Tibial nerve (tissue), 4 donors: ENCODE results near the gene MIOX. TPM values are rescaled to one million over a fixed set of nuclear protein-coding genes. Genes with fewer than 3 reads are reported as not detected.

ENCODE experiments used
- DNase-seq, 2 donors: peaks; one replicate each; pipeline ENCODE4 v3.0.0-alpha.2; 2019; ENCODE audit warnings: low spot score in 2 of 2
- H3K27ac ChIP-seq, 4 donors: fragments of 200-600 bp; sonication (generic) in 3 of 4; one replicate each; pipeline ENCODE4 v1.5.1; 2017 to 2019; ENCODE audit warnings: mild to moderate bottlenecking in 1 of 4
- H3K27me3 ChIP-seq, 2 donors: fragments of 200-600 bp; sonication (generic) in 1 of 2; one replicate each; pipeline versions ENCODE4 v1.5.1 to v1.6.0; 2017 to 2019
- H3K36me3 ChIP-seq, 3 donors: fragments of 200-600 bp; sonication (generic); one replicate each; pipeline ENCODE4 v1.5.1; 2018 to 2019
- H3K4me1 ChIP-seq, 4 donors: fragments of 200-600 bp; sonication (generic) in 3 of 4; one replicate each; pipeline ENCODE4 v1.5.1; 2017 to 2019
- H3K4me3 ChIP-seq, 4 donors: fragments of 200-600 bp; sonication (generic) in 3 of 4; one replicate each; pipeline ENCODE4 v1.5.1; 2017 to 2019; ENCODE audit warnings: mild to moderate bottlenecking in 1 of 4, moderate library complexity in 1 of 4
- H3K9me3 ChIP-seq, 4 donors: fragments of 200-600 bp; sonication (generic) in 3 of 4; one replicate each; pipeline ENCODE4 v1.5.1; 2017 to 2019
- CTCF ChIP-seq, 5 experiments: fragments of 200-600 bp in 3 of 5; fragments of 450-650 bp in 2 of 5; sonication (generic) in 3 of 5; IDR thresholded peaks; one replicate each; pipeline ENCODE4 v1.5.1; 2016 to 2019; ENCODE audit warnings: antibody characterized with exemption in 5 of 5, mild to moderate bottlenecking in 3 of 5, moderate library complexity in 2 of 5
- EP300 ChIP-seq, 2 donors: sonication (generic); formaldehyde crosslinking; IDR thresholded peaks; one replicate each; pipeline ENCODE4 v1.6.1; 2017; ENCODE audit warnings: antibody characterized with exemption in 2 of 2, mild to moderate bottlenecking in 1 of 2
- POLR2A ChIP-seq, 2 donors: fragments of 450-650 bp; IDR thresholded peaks; one replicate each; pipeline ENCODE4 v1.6.1; 2017; ENCODE audit warnings: antibody characterized with exemption in 2 of 2, mild to moderate bottlenecking in 2 of 2, moderate library complexity in 2 of 2
- WGBS, 2 donors: methylation state at CpG; one replicate each; pipeline ENCODE4 v1.1.5; 2018; 5-methylcytosine and 5-hydroxymethylcytosine counted together
- total RNA-seq, 4 donors: library from RNA; depleted of rRNA; stranded (reverse); fragments of >200 nt; gene quantifications; one replicate each; pipeline ENCODE4 v1.1.0, GENCODE V29; 2016

MIOX gene
- total RNA-seq, 4 donors from 2014 or later: not detected

DNA sequence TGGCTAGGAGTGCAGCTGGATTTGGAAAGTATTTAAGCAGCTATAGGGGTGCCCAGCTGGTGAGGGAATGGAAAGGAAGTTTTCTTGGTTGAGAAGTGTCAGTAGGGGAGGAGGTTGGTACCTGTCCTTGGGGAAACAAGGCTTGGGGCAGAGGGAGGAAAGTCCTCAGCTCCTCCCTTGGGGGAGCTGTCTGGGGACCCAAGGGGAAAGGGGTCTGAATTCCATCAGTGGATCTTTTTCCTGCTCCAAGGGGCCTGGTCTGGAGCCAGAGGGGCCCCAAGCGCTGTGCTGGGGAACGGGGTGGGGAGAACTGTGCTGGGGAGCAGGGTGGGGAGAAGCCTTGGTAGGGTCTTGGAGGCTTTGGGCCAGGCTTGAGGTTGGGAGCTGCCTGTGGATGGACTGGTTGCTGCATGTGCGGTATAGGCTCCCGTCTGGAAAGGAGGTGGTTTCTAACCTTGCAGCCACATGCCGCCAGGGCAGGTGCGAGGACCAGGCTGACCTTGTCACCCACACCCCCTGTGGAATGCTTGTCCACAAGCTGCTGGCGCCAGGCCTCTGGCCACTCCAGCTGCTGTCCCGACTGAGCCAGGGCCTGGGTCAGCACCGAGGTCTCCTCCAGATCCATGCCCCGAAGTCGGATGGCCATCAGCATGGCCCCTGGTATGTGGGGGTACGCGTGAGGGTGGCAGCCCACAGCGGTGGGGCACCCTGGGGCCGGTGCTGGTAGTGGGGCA lies 42.2 kb downstream of the MIOX start:
- 45 to 62% methylated on average over 8 to 12 of the region's 15 CpGs for WGBS, 2 donors
- peaks cover 0 to 82% (median 42%) of the 10 kb centered on the region in 4 donors for H3K4me1 ChIP-seq
- peaks cover 0 to 3% (median 0%) of the 10 kb centered on the region in 3 donors for H3K36me3 ChIP-seq
- no peak for TF ChIP-seq POLR2A (IDR thresholded peaks at IDR 0.05)
- no peak for TF ChIP-seq CTCF (IDR thresholded peaks at IDR 0.05)
- TF ChIP-seq EP300 (IDR thresholded peaks at IDR 0.05): no peak
- H3K4me3 ChIP-seq: peak overlapping the region in 3 of 4 donors; percentile 45 to 60 (median 53)
- no peaks in the 10 kb centered on the region for H3K9me3 ChIP-seq
- no peak for DNase-seq
- H3K27me3 ChIP-seq: peaks cover 3 to 43% of the 10 kb centered on the region in 2 donors
- peak overlapping the region; percentile 56 to 96 (median 90) for H3K27ac ChIP-seq

- H3K4me1 ChIP-seq: peaks cover 0 to 76% (median 36%) of the 10 kb centered on the region in 4 donors
- H3K36me3 ChIP-seq: no peaks in the 10 kb centered on the region
- H3K4me3 ChIP-seq: peak overlapping the region; percentile 31 to 60 (median 49)
- 4 to 16% methylated on average over 18 to 31 of the region's 50 CpGs for WGBS, 2 donors
- H3K9me3 ChIP-seq: no peaks in the 10 kb centered on the region
- TF ChIP-seq POLR2A (IDR thresholded peaks at IDR 0.05) (no peak), EP300 (IDR thresholded peaks at IDR 0.05) (no peak), CTCF (IDR thresholded peaks at IDR 0.05) (no peak)
- H3K27me3 ChIP-seq: peaks cover 3 to 50% of the 10 kb centered on the region in 2 donors
- peak overlapping the region; percentile 56 to 96 (median 90) for H3K27ac ChIP-seq
- DNase-seq: peak in 1 of 2 donors; percentile 23
Measured at GRCh38 chr22:50529416-50529896, 42.8 kb downstream of the MIOX start.

DNA sequence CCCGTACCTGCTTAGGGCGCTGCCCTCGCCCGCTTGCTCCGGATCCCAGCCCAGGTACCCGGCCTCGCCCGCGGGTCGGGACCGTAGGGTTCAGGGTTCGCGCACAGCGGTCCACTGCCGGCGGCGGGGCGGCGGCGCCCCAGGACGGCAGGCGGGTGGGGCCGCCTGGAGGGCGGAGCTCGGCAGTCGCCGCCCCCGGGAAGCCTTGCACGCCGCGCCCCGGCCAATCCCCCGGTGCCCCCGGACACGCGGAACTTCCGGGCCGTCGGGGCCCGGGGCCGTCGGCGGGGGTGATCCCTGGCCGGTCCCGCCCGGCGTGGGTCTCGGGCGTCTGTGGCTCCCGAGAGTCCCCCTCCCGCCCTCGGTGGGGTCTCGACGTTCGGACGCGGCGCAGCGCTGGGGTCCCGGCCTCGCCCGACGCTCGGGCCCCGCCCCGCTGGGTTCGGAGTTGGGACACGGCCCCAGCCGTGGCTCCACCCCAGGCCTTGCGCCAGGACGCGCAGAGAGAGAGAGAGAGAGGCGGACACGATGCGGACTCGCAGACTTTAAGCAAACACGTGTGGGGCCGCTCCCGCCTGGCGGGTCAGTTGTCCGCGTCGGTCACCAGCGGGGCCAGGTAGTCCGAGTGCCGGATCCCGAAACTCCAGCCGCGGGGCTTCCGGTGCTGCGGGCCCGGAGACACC lies 43.4 kb downstream of the MIOX start, which contains the start of gene TYMP:
Gene TYMP (minus strand): TSS at position 116 of the 683 bp plus-strand sequence. CDS start 303 bp downstream, outside the sequence.
- 2 to 8% methylated on average over 5 to 57 of the region's 92 CpGs for WGBS, 2 donors
- peak; percentile 55 to 72 for DNase-seq
- Histone ChIP-seq H3K9me3 (no peaks in the 10 kb centered on the region), H3K4me3 (peak within 1 kb of the TSS; percentile 31 to 60 (median 52)), H3K36me3 (no peaks in the 10 kb centered on the region), H3K27ac (peak within 1 kb of the TSS; percentile 56 to 96 (median 90)), H3K27me3 (peaks cover 3 to 55% of the 10 kb centered on the region in 2 donors), H3K4me1 (peaks cover 0 to 70% (median 33%) of the 10 kb centered on the region in 4 donors)
- TF ChIP-seq CTCF (IDR thresholded peaks at IDR 0.05) (peak in 1 of 5 experiments; percentile 9), EP300 (IDR thresholded peaks at IDR 0.05) (peak in 1 of 2 donors; percentile 79), POLR2A (IDR thresholded peaks at IDR 0.05) (peak; percentile 31 to 69)

- DNase-seq: peak in 1 of 2 donors; percentile 47
- no peaks in the 10 kb centered on the region for H3K36me3 ChIP-seq
- WGBS, 2 donors: 0 to 4% methylated on average over 3 to 13 of the region's 21 CpGs
- peak overlapping the region; percentile 31 to 60 (median 52) for H3K4me3 ChIP-seq
- TF ChIP-seq CTCF (IDR thresholded peaks at IDR 0.05) (no peak), EP300 (IDR thresholded peaks at IDR 0.05) (no peak), POLR2A (IDR thresholded peaks at IDR 0.05) (no peak)
- H3K4me1 ChIP-seq: peaks cover 0 to 69% (median 33%) of the 10 kb centered on the region in 4 donors
- H3K27ac ChIP-seq: peak overlapping the region; percentile 56 to 96 (median 90)
- H3K9me3 ChIP-seq: no peaks in the 10 kb centered on the region
- peaks cover 3 to 59% of the 10 kb centered on the region in 2 donors for H3K27me3 ChIP-seq
Measured at GRCh38 chr22:50530580-50530876, 43.9 kb downstream of the MIOX start.
